HCT116 (cell line): ENCODE data around the gene SETD1B. TPM values are rescaled to one million over a fixed set of nuclear protein-coding genes. Genes with fewer than 3 reads are reported as not detected.

Experiments used
- ATAC-seq: fragments of 200-7000 bp; cut with Tn5 transposase; 2 replicates; pipeline ENCODE4 v1.9.1; 2020; ENCODE audit warnings: mild to moderate bottlenecking, moderate library complexity
- BruUV-seq: library from RNA; stranded (reverse); fragments of 400-500 nt; replicated peaks from 2 replicates; lab custom pipeline; 2021; lab: Mats Ljungman, UMichigan
- CTCF ChIA-PET: fragments of 300-600 bp; sonication (Branson Sonifier 250); formaldehyde crosslinking; loops from one replicate; lab custom pipeline; 2021; ENCODE audit warnings: antibody characterized with exemption; lab: Charles Lee
- POLR2A ChIA-PET: fragments of 300-600, 350-600 bp; sonication (Branson Sonifier 250); formaldehyde crosslinking; loops from one replicate; lab custom pipeline; 2021; ENCODE audit warnings: antibody characterized with exemption; lab: Charles Lee
- RAD21 ChIA-PET, 2 experiments: fragments of 300-600 bp; sonication (Branson Sonifier 250); formaldehyde crosslinking; loops; one replicate each; lab custom pipeline; 2023; ENCODE audit warnings: low total read pairs in 2 of 2; ENCODE audit not compliant: uncharacterized antibody in 2 of 2, unreplicated experiment in 2 of 2, low non-redundant PET in 1 of 2; lab: Charles Lee
- DNase-seq: peaks from one replicate; pipeline ENCODE4 v3.0.0-alpha.2; 2010; ENCODE audit warnings: low read depth, low spot score
- H2AFZ ChIP-seq: fragments of 200-600 bp; shearing (Covaris generic), sonication (generic); 2 replicates; pipeline ENCODE4 v1.6.1; 2017; ENCODE audit warnings: low read depth, mixed run types, mixed read lengths, antibody characterized with exemption, low read length; ENCODE audit not compliant: poor library complexity, severe bottlenecking
- H3K27ac ChIP-seq: 2 replicates; pipeline ENCODE4 v1.5.1; 2012; ENCODE audit warnings: low read depth, low read length
- H3K27me3 ChIP-seq: fragments of 200-600 bp; sonication (generic); 2 replicates; pipeline ENCODE4 v1.6.1; 2016; ENCODE audit warnings: mixed run types, low read length, mixed read lengths; ENCODE audit not compliant: insufficient read depth
- H3K36me3 ChIP-seq, 2 experiments: fragments of 200-500 bp in 1 of 2; fragments of 200-600 bp in 1 of 2; sonication (Bioruptor generic) in 1 of 2; sonication (generic) in 1 of 2; 2 replicates each; pipeline versions ENCODE4 v1.5.1 to v1.6.1; 2014 to 2016; ENCODE audit warnings: low read length in 2 of 2, inconsistent platforms in 1 of 2, mixed read lengths in 1 of 2, mixed run types in 1 of 2; ENCODE audit not compliant: insufficient read depth in 2 of 2, control insufficient read depth in 1 of 2
- H3K4me1 ChIP-seq, 2 experiments: fragments of 200-600 bp in 1 of 2; sonication (generic) in 1 of 2; 2 replicates each; pipeline versions ENCODE4 v1.5.1 to v1.6.1; 2012 to 2017; ENCODE audit warnings: low read length in 2 of 2, inconsistent platforms in 1 of 2, mild to moderate bottlenecking in 1 of 2, mixed read lengths in 1 of 2, mixed run types in 1 of 2, moderate library complexity in 1 of 2; ENCODE audit not compliant: insufficient read depth in 2 of 2, control insufficient read depth in 1 of 2
- H3K4me2 ChIP-seq: fragments of 200-600 bp; sonication (generic); 2 replicates; pipeline ENCODE4 v1.6.1; 2017; ENCODE audit warnings: mixed run types, low read length, mixed read lengths
- H3K4me3 ChIP-seq, 2 experiments: fragments of 200-600 bp in 1 of 2; sonication (generic) in 1 of 2; replicated peaks in 1 of 2; 2 replicates each; pipeline ENCODE4 v1.5.1; 2011 to 2016; ENCODE audit warnings: low read length in 2 of 2, control low read depth in 1 of 2, low read depth in 1 of 2, mild to moderate bottlenecking in 1 of 2, mixed read lengths in 1 of 2, mixed run types in 1 of 2
- H3K79me2 ChIP-seq: fragments of 200-600 bp; sonication (generic); 2 replicates; pipeline ENCODE4 v1.6.1; 2017; ENCODE audit warnings: mild to moderate bottlenecking, mixed run types, low read length, moderate library complexity, mixed read lengths; ENCODE audit not compliant: insufficient read depth
- H3K9ac ChIP-seq: fragments of 200-600 bp; sonication (generic); 2 replicates; pipeline ENCODE4 v1.6.1; 2016; ENCODE audit warnings: low read length, mixed read lengths
- H3K9me2 ChIP-seq: fragments of 200-600 bp; sonication (generic), shearing (Covaris generic); 2 replicates; pipeline ENCODE4 v1.6.1; 2017; ENCODE audit warnings: mixed run types, mild to moderate bottlenecking, moderate library complexity; ENCODE audit not compliant: insufficient read depth
- H3K9me3 ChIP-seq, 2 experiments: fragments of 200-500 bp in 1 of 2; fragments of 200-600 bp in 1 of 2; sonication (Bioruptor generic) in 1 of 2; sonication (generic) in 1 of 2; 2 replicates each; pipeline ENCODE4 v1.6.1; 2014 to 2017; ENCODE audit warnings: low read length in 2 of 2, mixed read lengths in 2 of 2, inconsistent platforms in 1 of 2, low read depth in 1 of 2, mild to moderate bottlenecking in 1 of 2, mixed run types in 1 of 2, moderate library complexity in 1 of 2; ENCODE audit not compliant: control insufficient read depth in 1 of 2, insufficient read depth in 1 of 2
- H4K20me1 ChIP-seq: fragments of 200-600 bp; sonication (generic), shearing (Covaris generic); 2 replicates; pipeline ENCODE4 v1.6.1; 2017; ENCODE audit warnings: mixed run types, mild to moderate bottlenecking, moderate library complexity; ENCODE audit not compliant: insufficient read depth
- EGR1 ChIP-seq: IDR thresholded peaks from 2 replicates; pipeline ENCODE4 v1.6.1; 2012; ENCODE audit warnings: low read depth
- ELF1 ChIP-seq: IDR thresholded peaks from 2 replicates; pipeline ENCODE4 v1.6.1; 2012; ENCODE audit warnings: low read depth, borderline replicate concordance
- FOSL1 ChIP-seq: IDR thresholded peaks from 2 replicates; pipeline ENCODE4 v1.6.1; 2012; ENCODE audit warnings: low read depth
- JUND ChIP-seq: IDR thresholded peaks from 2 replicates; pipeline ENCODE4 v1.6.1; 2012
- POLR2A ChIP-seq: IDR thresholded peaks from 2 replicates; pipeline ENCODE4 v1.7.0; 2011; ENCODE audit warnings: borderline replicate concordance; ENCODE audit not compliant: insufficient read depth, insufficient read length; ENCODE audit errors: extremely low read depth
- SIN3A ChIP-seq: IDR thresholded peaks from 2 replicates; pipeline ENCODE4 v1.6.1; 2012; ENCODE audit warnings: low read depth
- SRF ChIP-seq: IDR thresholded peaks from 2 replicates; pipeline ENCODE4 v1.6.1; 2012; ENCODE audit warnings: low read depth
- TCF7L2 ChIP-seq: IDR thresholded peaks from 2 replicates; pipeline ENCODE4 v1.7.0; 2011; ENCODE audit warnings: borderline replicate concordance, inconsistent platforms; ENCODE audit not compliant: insufficient read depth, insufficient read length; ENCODE audit errors: extremely low read depth
- ZFX ChIP-seq: fragments of 450-650 bp; IDR thresholded peaks from 2 replicates; pipeline ENCODE4 v1.6.1; 2017
- intact Hi-C: fragments of 100-400 bp; cut with micrococcal nuclease; formaldehyde crosslinking; loops from 2 replicates; pipeline ENCODE4 v1.10.0; 2022
- total RNA-seq: library from RNA; stranded (reverse); gene quantifications from one replicate; pipeline ENCODE4 v1.2.1, GENCODE V29; 2021; ENCODE audit not compliant: unreplicated experiment
- TF ChIP-seq, protein P1 (sequence below): IDR thresholded peaks from 2 replicates; pipeline ENCODE4 v1.6.1; 2012
- TF ChIP-seq, protein P2 (sequence below): IDR thresholded peaks from 2 replicates; pipeline ENCODE4 v1.6.1; 2012

Gene SETD1B
- total RNA-seq, 1 experiment from 2014 or later: 17.5 TPM

DNA sequence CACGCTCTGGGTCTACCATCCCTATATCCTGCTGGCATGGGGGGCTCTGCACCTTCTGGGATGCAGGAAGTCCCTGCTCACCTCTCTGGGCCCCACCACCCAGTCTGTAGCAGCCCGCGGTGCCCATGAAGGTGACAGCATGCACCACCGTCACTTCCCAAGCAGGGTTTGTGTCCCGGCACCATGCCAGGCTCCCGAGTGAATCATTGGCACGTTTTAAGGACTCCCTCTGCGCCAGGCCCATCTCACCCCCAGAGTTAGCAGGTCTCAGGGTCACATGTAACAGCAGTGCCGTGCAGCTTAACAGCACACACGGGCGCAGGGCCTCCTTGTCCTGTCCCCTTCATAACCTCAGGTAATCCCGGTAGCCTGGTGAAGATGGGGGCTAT lies 19.9 kb downstream of the SETD1B start:
- Histone ChIP-seq H3K4me2 (no peak overlapping the region), H3K4me3 (no peak overlapping the region), H3K9me3 (no peaks in the 10 kb centered on the region), H3K4me1 (no peaks in the 10 kb centered on the region), H4K20me1 (no peaks in the 10 kb centered on the region), H3K27me3 (no peaks in the 10 kb centered on the region), H3K79me2 (no peaks in the 10 kb centered on the region; the same call in 1 of the 2 replicates)
- POLR2A ChIA-PET: no interaction called here
- no peak for ATAC-seq
- DNase-seq: no peak
- TSS peak; percentile 31 for BruUV-seq
- TF ChIP-seq ELF1 (no peak), FOSL1 (no peak), SRF (no peak), SIN3A (no peak), EGR1 (no peak), POLR2A (no peak), TCF7L2 (no peak)
- TF ChIP-seq, protein P1, sequence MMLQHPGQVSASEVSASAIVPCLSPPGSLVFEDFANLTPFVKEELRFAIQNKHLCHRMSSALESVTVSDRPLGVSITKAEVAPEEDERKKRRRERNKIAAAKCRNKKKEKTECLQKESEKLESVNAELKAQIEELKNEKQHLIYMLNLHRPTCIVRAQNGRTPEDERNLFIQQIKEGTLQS: no peak
- TF ChIP-seq, all 23 proteins: peak for 0
- CTCF ChIA-PET: no interaction called here
- H3K9me2 ChIP-seq: no peaks in the 10 kb centered on the region
- H3K9ac ChIP-seq: no peak overlapping the region
- RAD21 ChIA-PET: no interaction called here
- H3K27ac ChIP-seq: no peak overlapping the region
- H2AFZ ChIP-seq: no peak overlapping the region
- H3K36me3 ChIP-seq: peaks cover 24 to 34% of the 10 kb centered on the region in 2 experiments; a peak in 3 of 4 replicates
- intact Hi-C loops: no loop called here

DNA sequence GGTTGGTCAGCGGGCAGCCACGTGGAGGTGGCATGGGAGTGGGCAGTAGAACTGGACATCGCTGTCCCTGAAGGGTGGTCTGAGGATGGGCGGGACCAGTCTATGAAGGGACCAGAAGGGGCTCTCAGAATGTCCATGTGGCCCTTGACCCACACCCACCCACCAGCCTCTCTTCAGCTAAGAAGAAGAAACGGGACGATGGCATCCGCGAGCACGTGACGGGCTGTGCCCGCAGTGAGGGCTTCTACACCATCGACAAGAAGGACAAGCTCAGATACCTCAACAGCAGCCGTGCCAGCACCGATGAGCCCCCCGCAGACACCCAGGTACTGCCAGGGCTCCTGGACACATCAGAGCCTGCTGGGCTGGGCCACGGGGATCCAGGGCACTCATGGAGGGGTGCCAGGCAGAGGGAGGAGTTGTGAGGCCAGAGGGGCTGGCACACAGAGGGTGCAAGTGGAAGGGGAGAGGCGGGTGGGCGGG lies 21.3 kb downstream of the SETD1B start:
- H3K9me2 ChIP-seq: no peaks in the 10 kb centered on the region
- intact Hi-C loops: no loop called here
- no peaks in the 10 kb centered on the region for H3K27me3 ChIP-seq
- H3K36me3 ChIP-seq: peaks cover 23 to 33% of the 10 kb centered on the region in 2 experiments; a peak in 3 of 4 replicates
- no peaks in the 10 kb centered on the region; the same call in 1 of the 2 replicates for H3K79me2 ChIP-seq
- H3K4me2 ChIP-seq: no peak overlapping the region
- H2AFZ ChIP-seq: no peak overlapping the region
- BruUV-seq: no TSS peak
- H3K9me3 ChIP-seq: no peaks in the 10 kb centered on the region
- ChIA-PET CTCF (no interaction called here), POLR2A (no interaction called here), RAD21 (interaction anchor here in 1 of 2 experiments (0.7 kb wide), 1 partner anchor 17 kb away, joined by 3 read pairs; no protein-coding TSS in a partner anchor)
- H3K9ac ChIP-seq: no peak overlapping the region
- H3K27ac ChIP-seq: no peak overlapping the region
- H3K4me3 ChIP-seq: no peak overlapping the region
- H3K4me1 ChIP-seq: no peaks in the 10 kb centered on the region
- DNase-seq (no peak), ATAC-seq (peak; percentile 39; the same call in 1 of the 2 replicates)
- TF ChIP-seq, protein P1: no peak
- TF ChIP-seq ZFX (no peak), FOSL1 (no peak), JUND (no peak), SRF (no peak)
- TF ChIP-seq, protein P2, sequence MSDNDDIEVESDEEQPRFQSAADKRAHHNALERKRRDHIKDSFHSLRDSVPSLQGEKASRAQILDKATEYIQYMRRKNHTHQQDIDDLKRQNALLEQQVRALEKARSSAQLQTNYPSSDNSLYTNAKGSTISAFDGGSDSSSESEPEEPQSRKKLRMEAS: no peak
- H4K20me1 ChIP-seq: no peaks in the 10 kb centered on the region
